Right lobe of liver (tissue), 4 donors: ENCODE measurements around the gene CEMP1.

Source experiments
- POLR2A ChIP-seq: fragments of 450-650 bp; IDR thresholded peaks from one replicate; pipeline ENCODE4 v1.6.1; 2017; ENCODE audit warnings: antibody characterized with exemption, mild to moderate bottlenecking
- TF ChIP-seq, protein P1 (sequence below), 4 donors: fragments of 200-600 bp in 3 of 4; fragments of 450-650 bp in 1 of 4; IDR thresholded peaks; one replicate each; pipeline versions ENCODE4 v1.5.1 to v1.8.0; 2016 to 2022; ENCODE audit warnings: antibody characterized with exemption in 4 of 4, mild to moderate bottlenecking in 2 of 4
- donor health status: DM: no; HTN: no; CAD: no.
- donor health status: DM: no; HTN: no; CAD: no.
- donor health status: DM: no; HTN: yes; CAD: no.

DNA sequence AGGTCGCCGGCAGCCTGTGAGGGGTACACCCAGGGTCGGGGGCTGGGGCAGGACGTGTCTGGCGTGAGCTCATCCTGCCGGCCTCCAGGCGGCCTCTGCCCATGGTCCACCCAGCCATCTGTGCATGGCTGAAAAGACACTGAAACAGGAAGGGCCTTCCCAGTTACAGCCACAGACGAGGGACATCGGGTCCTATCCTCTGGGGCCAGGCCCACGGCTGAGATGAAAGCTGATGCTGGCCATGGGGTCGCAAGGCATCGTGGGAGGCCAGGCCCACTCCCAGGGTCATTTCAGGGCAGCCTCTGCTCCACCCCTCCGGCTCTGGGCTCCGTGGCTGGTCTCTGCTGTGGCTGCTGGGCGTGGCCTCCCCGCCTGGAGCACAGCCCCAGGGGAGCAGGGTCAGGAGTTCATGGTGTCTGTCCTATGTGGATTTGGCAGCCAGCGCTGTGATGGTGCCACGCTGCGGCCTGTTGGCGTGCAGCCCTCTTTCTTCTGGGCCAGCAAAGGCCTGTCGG is 34.0 kb downstream of the CEMP1 start:
- TF ChIP-seq, protein P1, sequence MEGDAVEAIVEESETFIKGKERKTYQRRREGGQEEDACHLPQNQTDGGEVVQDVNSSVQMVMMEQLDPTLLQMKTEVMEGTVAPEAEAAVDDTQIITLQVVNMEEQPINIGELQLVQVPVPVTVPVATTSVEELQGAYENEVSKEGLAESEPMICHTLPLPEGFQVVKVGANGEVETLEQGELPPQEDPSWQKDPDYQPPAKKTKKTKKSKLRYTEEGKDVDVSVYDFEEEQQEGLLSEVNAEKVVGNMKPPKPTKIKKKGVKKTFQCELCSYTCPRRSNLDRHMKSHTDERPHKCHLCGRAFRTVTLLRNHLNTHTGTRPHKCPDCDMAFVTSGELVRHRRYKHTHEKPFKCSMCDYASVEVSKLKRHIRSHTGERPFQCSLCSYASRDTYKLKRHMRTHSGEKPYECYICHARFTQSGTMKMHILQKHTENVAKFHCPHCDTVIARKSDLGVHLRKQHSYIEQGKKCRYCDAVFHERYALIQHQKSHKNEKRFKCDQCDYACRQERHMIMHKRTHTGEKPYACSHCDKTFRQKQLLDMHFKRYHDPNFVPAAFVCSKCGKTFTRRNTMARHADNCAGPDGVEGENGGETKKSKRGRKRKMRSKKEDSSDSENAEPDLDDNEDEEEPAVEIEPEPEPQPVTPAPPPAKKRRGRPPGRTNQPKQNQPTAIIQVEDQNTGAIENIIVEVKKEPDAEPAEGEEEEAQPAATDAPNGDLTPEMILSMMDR (IDR thresholded peaks at IDR 0.05) = peak in 2 of 4 donors; percentile 29 to 30
- TF ChIP-seq POLR2A = no peak
